HepG2 (cell line): ENCODE measurements around the gene PLEKHA3. TPM values are rescaled to one million over a fixed set of nuclear protein-coding genes. Genes with fewer than 3 reads are reported as not detected.
A peak's percentile ranks its signal among the peaks of the same experiment; 100 is the strongest.

Source experiments
- CEBPB ChIP-seq: IDR thresholded peaks from 2 replicates; pipeline ENCODE4 v1.6.1; 2011; ENCODE audit warnings: low read depth, low read length, improper control_type of control experiment, borderline replicate concordance
- ERF ChIP-seq: IDR thresholded peaks from 2 replicates; pipeline ENCODE4 v1.6.1; 2018; ENCODE audit warnings: missing biosample characterization, missing genetic modification reagents
- GATA4 ChIP-seq: sonication (generic); IDR thresholded peaks from 2 replicates; pipeline ENCODE4 v1.6.1; 2016; ENCODE audit warnings: antibody characterized with exemption, low read depth, borderline replicate concordance
- GFI1 ChIP-seq: sonication (generic); formaldehyde crosslinking; IDR thresholded peaks from 2 replicates; pipeline ENCODE4 v1.5.0; 2020; ENCODE audit warnings: missing genetic modification reagents, mild to moderate bottlenecking, borderline replicate concordance
- HMG20A ChIP-seq: IDR thresholded peaks from 2 replicates; pipeline ENCODE4 v1.6.1; 2016; ENCODE audit warnings: borderline replicate concordance
- HOXA3 ChIP-seq: sonication (generic); formaldehyde crosslinking; IDR thresholded peaks from 2 replicates; pipeline ENCODE4 v1.5.0; 2020; ENCODE audit warnings: missing genetic modification reagents
- IRF2 ChIP-seq: IDR thresholded peaks from 2 replicates; pipeline ENCODE4 v1.6.1; 2018; ENCODE audit warnings: missing genetic modification reagents, missing compliant biosample characterization
- MED13 ChIP-seq: sonication (generic); formaldehyde crosslinking; IDR thresholded peaks from 2 replicates; pipeline ENCODE4 v1.5.0; 2020; ENCODE audit warnings: missing genetic modification reagents
- NBN ChIP-seq: fragments of 450-650 bp; conservative IDR thresholded peaks from 2 replicates; pipeline ENCODE4 v1.6.1; 2017
- NCOR1 ChIP-seq: fragments of 200-600 bp; sonication (generic); IDR thresholded peaks from 2 replicates; pipeline ENCODE4 v1.7.0; 2017; ENCODE audit warnings: antibody characterized with exemption, low read length, borderline replicate concordance
- RAD51 ChIP-seq: fragments of 450-650 bp; IDR thresholded peaks from 2 replicates; pipeline ENCODE4 v1.6.1; 2016; ENCODE audit warnings: borderline replicate concordance
- SOX13 ChIP-seq, 3 experiments: fragments of 450-650 bp in 1 of 3; sonication (generic) in 1 of 3; formaldehyde crosslinking in 1 of 3; IDR thresholded peaks in 2 of 3; conservative IDR thresholded peaks in 1 of 3; 2 replicates each; pipeline versions ENCODE4 v1.5.0 to v1.6.1; 2016 to 2020; ENCODE audit warnings: antibody characterized with exemption in 1 of 3, mild to moderate bottlenecking in 1 of 3, missing compliant biosample characterization in 1 of 3, missing genetic modification reagents in 1 of 3, moderate library complexity in 1 of 3
- SP1 ChIP-seq, 2 experiments: fragments of 450-650 bp in 1 of 2; sonication (generic) in 1 of 2; formaldehyde crosslinking in 1 of 2; IDR thresholded peaks; 2 replicates each; pipeline versions ENCODE4 v1.4.0 to v1.6.1; 2016 to 2020; ENCODE audit warnings: missing genetic modification reagents in 1 of 2
- SPEN ChIP-seq: sonication (generic); formaldehyde crosslinking; IDR thresholded peaks from 2 replicates; pipeline ENCODE4 v1.5.1; 2020; ENCODE audit warnings: low read depth, mild to moderate bottlenecking, missing genetic modification reagents
- SRY ChIP-seq: sonication (generic); formaldehyde crosslinking; IDR thresholded peaks from 2 replicates; pipeline ENCODE4 v1.8.0; 2022; ENCODE audit warnings: mild to moderate bottlenecking, missing genetic modification reagents
- TCF7 ChIP-seq: sonication (generic); IDR thresholded peaks from 2 replicates; pipeline ENCODE4 v1.6.1; 2016; ENCODE audit warnings: antibody characterized with exemption, low read depth
- ZNF451 ChIP-seq: sonication (generic); formaldehyde crosslinking; IDR thresholded peaks from 2 replicates; pipeline ENCODE4 v1.5.0; 2020; ENCODE audit warnings: mild to moderate bottlenecking, missing genetic modification reagents
- ZNF670 ChIP-seq: sonication (generic); formaldehyde crosslinking; IDR thresholded peaks from 2 replicates; pipeline ENCODE4 v1.8.0; 2022; ENCODE audit warnings: mild to moderate bottlenecking, missing genetic modification reagents, borderline replicate concordance
- polyA plus RNA-seq, 8 experiments: library from polyadenylated mRNA; depleted of rRNA in 3 of 8; stranded (reverse) in 7 of 8; unstranded in 1 of 8; fragments of >200 nt; fragmentation: Illumina TruSeq in 4 of 8; extraction: Trizol in 4 of 8; gene quantifications; 2 replicates each; pipeline versions ENCODE4 v1.2.1 to v1.2.3, GENCODE V29; 2011 to 2016; ENCODE audit warnings: low read depth in 4 of 8, missing spikeins in 1 of 8, mixed read lengths in 1 of 8; ENCODE audit not compliant: insufficient read depth in 1 of 8
- total RNA-seq, 5 experiments: library from RNA; depleted of rRNA; stranded (reverse); fragments of >200 nt; fragmentation: Illumina TruSeq; extraction: Trizol; gene quantifications; 2 replicates each; pipeline ENCODE4 v1.2.3, GENCODE V29; 2016; ENCODE audit warnings: low read depth in 1 of 5
- TF ChIP-seq, protein P1 (sequence below): sonication (generic); formaldehyde crosslinking; IDR thresholded peaks from 2 replicates; pipeline ENCODE4 v1.4.0; 2020; ENCODE audit warnings: missing genetic modification reagents
- TF ChIP-seq, protein P2 (sequence below): sonication (generic); formaldehyde crosslinking; IDR thresholded peaks from 2 replicates; pipeline ENCODE4 v1.9.0; 2021; ENCODE audit warnings: missing genetic modification reagents, borderline replicate concordance
- TF ChIP-seq, protein P3 (sequence below): sonication (generic); formaldehyde crosslinking; IDR thresholded peaks from 2 replicates; pipeline ENCODE4 v1.4.0; 2020; ENCODE audit warnings: missing genetic modification reagents, borderline replicate concordance
- TF ChIP-seq, protein P4 (sequence below): IDR thresholded peaks from 2 replicates; pipeline ENCODE4 v1.6.1; 2016; ENCODE audit warnings: mild to moderate bottlenecking

The PLEKHA3 gene
- total and polyA plus RNA-seq, 2 of the 13 experiments (the other 11 are each of a cell fraction or from before 2014, with no cell fraction given), result 11.7 to 23.1 TPM

DNA sequence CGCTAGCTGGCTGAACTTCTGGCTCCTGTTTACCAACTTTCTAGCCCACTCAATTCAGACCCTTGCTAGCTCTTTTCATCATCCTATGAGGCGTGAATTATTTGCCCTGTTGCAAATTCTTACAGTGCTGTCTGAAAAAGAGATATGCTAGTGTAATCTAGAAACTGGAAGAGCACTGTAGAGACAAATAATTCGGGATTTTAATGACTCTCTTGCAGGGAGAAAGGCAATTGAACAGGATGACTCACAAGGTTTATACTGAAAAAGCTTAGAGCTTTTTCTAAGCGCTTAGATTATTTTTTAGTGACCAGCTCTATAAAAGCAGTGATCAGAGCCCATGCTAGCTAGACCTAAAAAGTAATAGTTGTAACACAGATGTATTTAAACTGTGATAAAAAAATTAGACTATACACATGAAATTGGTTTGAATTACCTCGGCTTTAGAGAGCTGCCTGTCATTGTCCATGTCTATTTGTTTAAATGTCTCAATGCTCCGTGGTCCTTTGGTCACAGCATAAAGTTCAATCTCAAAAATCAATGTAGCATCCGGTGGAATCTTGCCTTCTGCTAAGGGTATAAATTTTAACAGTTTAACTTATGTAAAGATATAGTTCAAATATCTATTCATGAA is 10.9 kb upstream of the PLEKHA3 start (continued):
- TF ChIP-seq SOX13 (IDR thresholded peaks at IDR 0.05), result peak; percentile 48; the same call in 1 of the 2 replicates
- peak in 1 of 2 experiments; percentile 76; a peak in 2 of 4 replicates for TF ChIP-seq SOX13 (CRISPR knock-in tag; conservative IDR thresholded peaks at IDR 0.05 in 1 of 2, IDR thresholded peaks at IDR 0.05 in 1 of 2)
- TF ChIP-seq ZNF670 (CRISPR knock-in tag), result 0 out of 2 replicates have a peak, but pooled peaks have one; percentile 22
- TF ChIP-seq, protein P1, sequence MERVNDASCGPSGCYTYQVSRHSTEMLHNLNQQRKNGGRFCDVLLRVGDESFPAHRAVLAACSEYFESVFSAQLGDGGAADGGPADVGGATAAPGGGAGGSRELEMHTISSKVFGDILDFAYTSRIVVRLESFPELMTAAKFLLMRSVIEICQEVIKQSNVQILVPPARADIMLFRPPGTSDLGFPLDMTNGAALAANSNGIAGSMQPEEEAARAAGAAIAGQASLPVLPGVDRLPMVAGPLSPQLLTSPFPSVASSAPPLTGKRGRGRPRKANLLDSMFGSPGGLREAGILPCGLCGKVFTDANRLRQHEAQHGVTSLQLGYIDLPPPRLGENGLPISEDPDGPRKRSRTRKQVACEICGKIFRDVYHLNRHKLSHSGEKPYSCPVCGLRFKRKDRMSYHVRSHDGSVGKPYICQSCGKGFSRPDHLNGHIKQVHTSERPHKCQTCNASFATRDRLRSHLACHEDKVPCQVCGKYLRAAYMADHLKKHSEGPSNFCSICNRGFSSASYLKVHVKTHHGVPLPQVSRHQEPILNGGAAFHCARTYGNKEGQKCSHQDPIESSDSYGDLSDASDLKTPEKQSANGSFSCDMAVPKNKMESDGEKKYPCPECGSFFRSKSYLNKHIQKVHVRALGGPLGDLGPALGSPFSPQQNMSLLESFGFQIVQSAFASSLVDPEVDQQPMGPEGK (CRISPR knock-in tag), result 0 out of 2 replicates have a peak, but pooled peaks have one; percentile 22
- no peak for TF ChIP-seq SPEN
- peak; percentile 70; the same call in 1 of the 2 replicates for TF ChIP-seq IRF2 (CRISPR knock-in tag)
- TF ChIP-seq HOXA3 (CRISPR knock-in tag), result peak; percentile 17; the same call in 1 of the 2 replicates
- 0 out of 2 replicates have a peak, but pooled peaks have one; percentile 44 for TF ChIP-seq ERF (CRISPR knock-in tag)
- TF ChIP-seq SRY (CRISPR knock-in tag), result no peak
- peak; percentile 78 for TF ChIP-seq HMG20A (CRISPR knock-in tag)
- no peak for TF ChIP-seq SP1 (IDR thresholded peaks at IDR 0.05)
- no peak for TF ChIP-seq SP1 (CRISPR knock-in tag; IDR thresholded peaks at IDR 0.05)
- TF ChIP-seq, protein P2, sequence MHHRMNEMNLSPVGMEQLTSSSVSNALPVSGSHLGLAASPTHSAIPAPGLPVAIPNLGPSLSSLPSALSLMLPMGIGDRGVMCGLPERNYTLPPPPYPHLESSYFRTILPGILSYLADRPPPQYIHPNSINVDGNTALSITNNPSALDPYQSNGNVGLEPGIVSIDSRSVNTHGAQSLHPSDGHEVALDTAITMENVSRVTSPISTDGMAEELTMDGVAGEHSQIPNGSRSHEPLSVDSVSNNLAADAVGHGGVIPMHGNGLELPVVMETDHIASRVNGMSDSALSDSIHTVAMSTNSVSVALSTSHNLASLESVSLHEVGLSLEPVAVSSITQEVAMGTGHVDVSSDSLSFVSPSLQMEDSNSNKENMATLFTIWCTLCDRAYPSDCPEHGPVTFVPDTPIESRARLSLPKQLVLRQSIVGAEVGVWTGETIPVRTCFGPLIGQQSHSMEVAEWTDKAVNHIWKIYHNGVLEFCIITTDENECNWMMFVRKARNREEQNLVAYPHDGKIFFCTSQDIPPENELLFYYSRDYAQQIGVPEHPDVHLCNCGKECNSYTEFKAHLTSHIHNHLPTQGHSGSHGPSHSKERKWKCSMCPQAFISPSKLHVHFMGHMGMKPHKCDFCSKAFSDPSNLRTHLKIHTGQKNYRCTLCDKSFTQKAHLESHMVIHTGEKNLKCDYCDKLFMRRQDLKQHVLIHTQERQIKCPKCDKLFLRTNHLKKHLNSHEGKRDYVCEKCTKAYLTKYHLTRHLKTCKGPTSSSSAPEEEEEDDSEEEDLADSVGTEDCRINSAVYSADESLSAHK (CRISPR knock-in tag), result no peak
- TF ChIP-seq, protein P3, sequence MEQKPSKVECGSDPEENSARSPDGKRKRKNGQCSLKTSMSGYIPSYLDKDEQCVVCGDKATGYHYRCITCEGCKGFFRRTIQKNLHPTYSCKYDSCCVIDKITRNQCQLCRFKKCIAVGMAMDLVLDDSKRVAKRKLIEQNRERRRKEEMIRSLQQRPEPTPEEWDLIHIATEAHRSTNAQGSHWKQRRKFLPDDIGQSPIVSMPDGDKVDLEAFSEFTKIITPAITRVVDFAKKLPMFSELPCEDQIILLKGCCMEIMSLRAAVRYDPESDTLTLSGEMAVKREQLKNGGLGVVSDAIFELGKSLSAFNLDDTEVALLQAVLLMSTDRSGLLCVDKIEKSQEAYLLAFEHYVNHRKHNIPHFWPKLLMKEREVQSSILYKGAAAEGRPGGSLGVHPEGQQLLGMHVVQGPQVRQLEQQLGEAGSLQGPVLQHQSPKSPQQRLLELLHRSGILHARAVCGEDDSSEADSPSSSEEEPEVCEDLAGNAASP (CRISPR knock-in tag), result peak; percentile 54; the same call in 1 of the 2 replicates
- no peak for TF ChIP-seq NBN
- TF ChIP-seq NCOR1, result peak; percentile 99
- TF ChIP-seq CEBPB, result peak; percentile 88
- TF ChIP-seq, protein P4, sequence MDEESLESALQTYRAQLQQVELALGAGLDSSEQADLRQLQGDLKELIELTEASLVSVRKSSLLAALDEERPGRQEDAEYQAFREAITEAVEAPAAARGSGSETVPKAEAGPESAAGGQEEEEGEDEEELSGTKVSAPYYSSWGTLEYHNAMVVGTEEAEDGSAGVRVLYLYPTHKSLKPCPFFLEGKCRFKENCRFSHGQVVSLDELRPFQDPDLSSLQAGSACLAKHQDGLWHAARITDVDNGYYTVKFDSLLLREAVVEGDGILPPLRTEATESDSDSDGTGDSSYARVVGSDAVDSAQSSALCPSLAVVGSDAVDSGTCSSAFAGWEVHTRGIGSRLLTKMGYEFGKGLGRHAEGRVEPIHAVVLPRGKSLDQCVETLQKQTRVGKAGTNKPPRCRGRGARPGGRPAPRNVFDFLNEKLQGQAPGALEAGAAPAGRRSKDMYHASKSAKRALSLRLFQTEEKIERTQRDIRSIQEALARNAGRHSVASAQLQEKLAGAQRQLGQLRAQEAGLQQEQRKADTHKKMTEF (CRISPR knock-in tag), result peak; percentile 74
- TF ChIP-seq GATA4, result no peak
- TF ChIP-seq MED13 (CRISPR knock-in tag), result 0 out of 2 replicates have a peak, but pooled peaks have one; percentile 33
- peak; percentile 33; the same call in 1 of the 2 replicates for TF ChIP-seq GFI1 (CRISPR knock-in tag)
- no peak for TF ChIP-seq RAD51
- TF ChIP-seq TCF7, result 0 out of 2 replicates have a peak, but pooled peaks have one; percentile 24
- no peak for TF ChIP-seq ZNF451 (CRISPR knock-in tag)
